Osteocyte (in vitro differentiated cells): ENCODE results near the gene STAT5B. TPM values are rescaled to one million over a fixed set of nuclear protein-coding genes. Genes with fewer than 3 reads are reported as not detected.

Experiments used
- DNase-seq: peaks from one replicate; pipeline ENCODE4 v3.0.0; 2021; ENCODE audit warnings: mixed read lengths; ENCODE audit not compliant: unreplicated experiment; ENCODE audit errors: extremely low spot score
- H3K27ac Mint-ChIP-seq: one replicate; pipeline ENCODE4 v1.8.0; 2021; ENCODE audit warnings: mild to moderate bottlenecking, mixed read lengths; ENCODE audit not compliant: unreplicated experiment
- H3K27me3 Mint-ChIP-seq: one replicate; pipeline ENCODE4 v1.8.0; 2021; ENCODE audit warnings: mixed read lengths; ENCODE audit not compliant: unreplicated experiment
- H3K36me3 Mint-ChIP-seq: one replicate; pipeline ENCODE4 v1.8.0; 2021; ENCODE audit warnings: mixed read lengths; ENCODE audit not compliant: unreplicated experiment
- H3K4me1 Mint-ChIP-seq: one replicate; pipeline ENCODE4 v1.8.0; 2021; ENCODE audit warnings: mixed read lengths; ENCODE audit not compliant: unreplicated experiment
- H3K4me3 Mint-ChIP-seq: one replicate; pipeline ENCODE4 v1.8.0; 2021; ENCODE audit warnings: mild to moderate bottlenecking, moderate library complexity, mixed read lengths; ENCODE audit not compliant: unreplicated experiment
- H3K9me3 Mint-ChIP-seq: one replicate; pipeline ENCODE4 v1.8.0; 2021; ENCODE audit warnings: mixed read lengths; ENCODE audit not compliant: unreplicated experiment
- CTCF ChIP-seq: fragments of 200-600 bp; sonication (generic); IDR thresholded peaks from 2 replicates; pipeline ENCODE4 v1.5.0; 2021; ENCODE audit warnings: antibody characterized with exemption, mild to moderate bottlenecking, moderate library complexity
- total RNA-seq: library from RNA; stranded (reverse); gene quantifications from 2 replicates; pipeline ENCODE4 v1.2.1, GENCODE V29; 2021

The STAT5B gene
- total RNA-seq, 1 donor from 2014 or later = 41.3 TPM

GRCh38 chr17:42275527-42276358 is 448 bp downstream of the STAT5B start:
- no peak for DNase-seq
- peaks cover 48% of the 10 kb centered on the region for H3K4me1 Mint-ChIP-seq
- no peaks in the 10 kb centered on the region for H3K27me3 Mint-ChIP-seq
- H3K27ac Mint-ChIP-seq = peak overlapping the region; percentile 92
- no peaks in the 10 kb centered on the region for H3K9me3 Mint-ChIP-seq
- no peaks in the 10 kb centered on the region for H3K36me3 Mint-ChIP-seq
- no peak for TF ChIP-seq CTCF
- H3K4me3 Mint-ChIP-seq = peak overlapping the region; percentile 91

- Mint-ChIP-seq H3K9me3 (no peaks in the 10 kb centered on the region), H3K4me3 (peak overlapping the region; percentile 91), H3K27me3 (no peaks in the 10 kb centered on the region), H3K4me1 (peaks cover 55% of the 10 kb centered on the region), H3K27ac (peak overlapping the region; percentile 92), H3K36me3 (no peaks in the 10 kb centered on the region)
- TF ChIP-seq CTCF = no peak
- no peak for DNase-seq
Measured at GRCh38 chr17:42274812-42275526, 1.2 kb downstream of the STAT5B start.

GRCh38 chr17:42274253-42274542 is 2.0 kb downstream of the STAT5B start:
- Mint-ChIP-seq H3K4me3 (peak overlapping the region; percentile 91), H3K36me3 (no peaks in the 10 kb centered on the region), H3K27ac (no peak overlapping the region), H3K4me1 (peaks cover 63% of the 10 kb centered on the region), H3K9me3 (no peaks in the 10 kb centered on the region), H3K27me3 (no peaks in the 10 kb centered on the region)
- no peak for TF ChIP-seq CTCF
- no peak for DNase-seq

- H3K4me3 Mint-ChIP-seq = peak overlapping the region; percentile 28
- no peaks in the 10 kb centered on the region for H3K36me3 Mint-ChIP-seq
- no peaks in the 10 kb centered on the region for H3K27me3 Mint-ChIP-seq
- peaks cover 65% of the 10 kb centered on the region for H3K4me1 Mint-ChIP-seq
- no peak overlapping the region for H3K27ac Mint-ChIP-seq
- H3K9me3 Mint-ChIP-seq = no peaks in the 10 kb centered on the region
- no peak for TF ChIP-seq CTCF
- DNase-seq = no peak
Measured at GRCh38 chr17:42273474-42274252, 2.5 kb downstream of the STAT5B start.
